Adipose tissue (tissue), 3 donors: ENCODE data around the gene MYO15B. TPM values are rescaled to one million over a fixed set of nuclear protein-coding genes. Genes with fewer than 3 reads are reported as not detected.

ENCODE experiments used
- H3K27ac ChIP-seq: one replicate; pipeline ENCODE4 v1.5.1; 2013; ENCODE audit warnings: low read depth, low read length
- WGBS, 3 donors: extraction: QIAGEN DNeasy Blood & Tissue Kit; methylation state at CpG; one replicate each; pipeline ENCODE4 v1.1.7; 2013; 5-methylcytosine and 5-hydroxymethylcytosine counted together
- polyA plus RNA-seq, 3 donors: library from polyadenylated mRNA; stranded (reverse); fragments of 200-250 nt; gene quantifications; one replicate each; pipeline ENCODE4 v1.2.3, GENCODE V29; 2013
- donor health status: healthy with polysubstance abuse.
- donor health status: Bipolar disorder and iron deficiency.
- donor health status: healthy.

MYO15B gene
- polyA plus RNA-seq, 3 donors = 33.4 to 309 (median 70.4) TPM

DNA sequence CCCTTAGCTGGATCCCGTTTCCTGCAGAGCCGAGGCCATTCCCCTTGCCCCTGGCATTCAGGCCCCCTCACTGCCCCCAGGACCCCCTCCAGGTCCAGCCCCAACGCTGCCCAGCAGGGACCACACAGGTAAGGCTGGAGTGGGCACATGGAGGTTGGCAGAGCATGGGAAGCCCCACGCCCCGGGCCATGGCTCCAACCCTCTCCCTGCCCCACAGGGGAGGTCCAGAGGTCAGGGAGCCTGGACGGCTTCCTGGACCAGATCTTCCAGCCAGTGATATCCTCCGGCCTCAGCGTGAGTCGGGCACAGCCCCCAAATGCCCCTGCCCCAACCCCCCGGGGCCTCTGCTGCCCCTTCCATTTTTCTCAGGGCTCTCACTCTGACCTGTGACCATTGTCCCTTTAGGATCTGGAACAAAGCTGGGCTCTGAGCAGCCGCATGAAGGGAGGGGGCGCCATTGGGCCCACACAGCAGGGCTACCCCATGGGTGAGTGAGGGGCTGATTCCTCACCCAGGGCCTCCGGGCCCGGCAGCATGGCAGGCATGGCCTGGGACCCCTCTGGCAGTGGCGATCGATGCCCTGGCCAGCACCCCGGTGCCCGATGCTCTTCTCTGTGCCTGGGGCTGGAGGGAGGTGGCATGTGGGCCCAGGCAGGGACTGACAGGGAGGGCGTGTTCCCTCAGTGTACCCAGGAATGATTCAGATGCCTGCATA lies 27.1 kb downstream of the MYO15B start:
- 87 to 89% (median 88%) methylated on average over 17 to 19 of the region's 19 CpGs for WGBS, 3 donors

DNA sequence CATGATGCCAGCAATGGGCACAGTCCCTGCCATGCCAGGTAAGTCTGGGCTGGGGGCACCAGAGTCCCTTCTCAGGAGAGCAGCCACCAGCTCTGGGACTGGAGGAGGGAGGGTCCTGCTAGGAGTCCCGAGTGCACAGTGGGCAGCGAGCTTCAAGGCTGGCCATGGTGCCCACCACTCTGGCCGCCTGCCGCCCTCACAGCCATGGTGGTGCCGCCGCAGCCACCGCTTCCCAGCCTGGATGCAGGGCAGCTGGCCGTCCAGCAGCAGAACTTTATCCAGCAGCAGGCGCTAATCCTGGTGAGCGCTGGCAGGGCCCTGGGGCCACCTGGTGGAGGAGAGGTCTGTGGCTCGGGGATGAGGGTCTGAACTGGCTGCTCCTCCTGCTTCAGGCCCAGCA lies 27.7 kb downstream of the MYO15B start:
- no peak overlapping the region for H3K27ac ChIP-seq
- 91 to 94% (median 94%) methylated on average over 10 to 11 of the region's 11 CpGs for WGBS, 3 donors

More for the DNA sequence above, 27.1 kb downstream of the MYO15B start:
- no peak overlapping the region for H3K27ac ChIP-seq

DNA sequence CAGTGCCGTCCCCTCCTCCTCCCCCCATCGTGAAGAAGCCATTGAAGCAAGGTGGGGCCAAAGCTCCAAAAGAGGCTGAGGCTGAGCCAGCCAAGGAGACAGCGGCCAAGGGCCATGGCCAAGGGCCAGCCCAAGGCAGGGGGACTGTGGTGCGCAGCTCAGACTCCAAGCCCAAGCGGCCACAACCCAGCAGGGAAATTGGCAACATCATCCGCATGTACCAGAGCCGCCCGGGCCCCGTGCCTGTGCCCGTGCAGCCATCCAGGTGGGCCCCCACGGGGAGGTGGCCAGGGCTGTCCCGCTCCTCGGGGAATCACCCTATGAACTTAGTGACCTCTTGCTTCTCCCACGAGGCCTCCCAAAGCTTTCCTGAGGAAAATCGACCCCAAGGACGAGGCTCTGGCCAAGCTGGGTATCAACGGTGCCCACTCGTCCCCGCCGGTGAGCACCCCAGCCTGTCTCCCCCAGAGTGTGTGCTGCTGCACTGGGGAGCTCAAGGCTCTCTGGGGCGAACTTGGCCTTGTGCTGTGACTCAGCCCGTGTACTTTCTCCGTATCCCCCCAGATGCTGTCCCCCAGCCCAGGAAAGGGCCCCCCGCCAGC lies 29.0 kb downstream of the MYO15B start:
- 90 to 94% (median 91%) methylated on average over 22 to 24 of the region's 24 CpGs for WGBS, 3 donors
- H3K27ac ChIP-seq = no peak overlapping the region

DNA sequence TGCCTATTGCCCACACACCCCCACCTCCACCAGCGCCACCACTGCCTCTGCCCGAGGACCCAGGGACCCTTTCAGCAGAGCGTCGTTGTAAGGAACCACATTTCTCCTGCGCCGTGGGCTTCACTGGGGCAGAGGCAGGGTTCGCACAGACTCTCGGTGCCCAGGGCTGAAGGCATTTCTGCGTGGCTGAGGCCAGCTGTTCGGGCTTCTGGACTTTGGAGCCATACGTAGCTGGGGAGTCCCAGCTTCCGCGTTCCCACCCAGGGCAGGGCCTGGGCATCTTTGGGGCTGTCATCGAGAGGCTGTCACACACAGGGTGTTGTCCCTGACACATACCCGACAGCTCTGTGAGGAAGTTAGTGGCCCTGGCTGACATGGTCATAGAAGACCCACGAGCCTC lies 29.6 kb downstream of the MYO15B start:
- 82 to 93% (median 92%) methylated on average over 16 of the region's 16 CpGs for WGBS, 3 donors
- H3K27ac ChIP-seq = no peak overlapping the region

DNA sequence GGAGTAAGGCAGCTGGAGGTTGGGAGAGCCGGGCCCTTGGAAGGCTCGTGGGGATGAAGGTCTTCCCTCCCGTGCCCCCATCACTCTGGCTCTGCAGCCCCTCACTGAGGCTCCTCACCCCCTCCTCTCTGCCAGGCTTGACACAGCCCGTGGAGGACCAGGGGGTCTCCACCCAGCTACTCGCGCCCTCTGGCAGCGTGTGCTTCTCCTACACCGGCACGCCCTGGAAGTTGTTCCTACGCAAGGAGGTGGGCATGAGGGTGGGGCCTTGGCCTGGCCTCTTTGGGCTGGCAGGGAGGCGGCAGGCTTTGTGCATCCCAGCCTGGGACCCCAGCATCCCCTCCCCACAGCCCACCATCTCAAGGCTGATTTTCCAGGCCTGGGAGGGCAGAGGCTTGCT lies 30.1 kb downstream of the MYO15B start:
- no peak overlapping the region for H3K27ac ChIP-seq
- 87 to 95% (median 94%) methylated on average over 10 to 11 of the region's 11 CpGs for WGBS, 3 donors

DNA sequence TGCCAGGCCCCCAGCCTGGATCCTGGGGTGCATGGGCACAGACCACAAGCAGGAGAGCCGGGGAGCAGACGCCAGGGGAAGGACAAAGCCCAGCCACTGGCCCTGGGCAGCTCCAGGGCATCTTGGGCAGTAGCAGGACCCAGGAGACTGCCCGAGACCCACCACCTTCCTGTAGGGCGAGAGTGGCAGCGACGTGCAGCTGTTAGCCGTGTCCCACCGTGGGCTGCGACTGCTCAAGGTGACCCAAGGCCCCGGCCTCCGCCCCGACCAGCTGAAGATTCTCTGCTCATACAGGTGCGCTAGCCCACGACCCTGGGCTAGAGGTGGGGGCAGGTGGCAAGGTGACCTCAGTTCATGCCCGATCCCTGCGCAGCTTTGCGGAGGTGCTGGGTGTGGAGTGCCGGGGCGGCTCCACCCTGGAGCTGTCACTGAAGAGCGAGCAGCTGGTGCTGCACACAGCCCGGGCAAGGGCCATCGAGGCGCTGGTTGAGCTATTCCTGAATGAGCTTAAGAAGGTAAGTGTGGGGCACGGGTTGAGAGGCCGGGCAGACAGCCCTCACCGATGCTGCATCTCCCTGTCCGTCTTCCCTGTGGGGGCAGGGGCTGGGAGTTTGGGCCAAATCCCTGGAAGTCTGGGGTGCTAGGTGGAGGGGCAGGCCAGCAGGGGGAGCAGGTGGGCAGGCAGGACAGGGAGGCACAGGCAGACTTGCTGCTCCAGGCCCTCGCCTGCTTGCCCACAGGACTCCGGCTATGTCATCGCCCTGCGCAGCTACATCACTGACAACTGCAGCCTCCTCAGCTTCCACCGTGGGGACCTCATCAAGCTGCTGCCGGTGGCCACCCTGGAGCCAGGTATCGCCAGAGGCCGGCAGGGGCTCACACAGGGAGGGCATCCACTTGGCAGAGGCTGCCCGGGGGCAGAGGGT lies 32.2 kb downstream of the MYO15B start:
- 73 to 86% (median 86%) methylated on average over 34 to 36 of the region's 36 CpGs for WGBS, 3 donors
- H3K27ac ChIP-seq = no peak overlapping the region

DNA sequence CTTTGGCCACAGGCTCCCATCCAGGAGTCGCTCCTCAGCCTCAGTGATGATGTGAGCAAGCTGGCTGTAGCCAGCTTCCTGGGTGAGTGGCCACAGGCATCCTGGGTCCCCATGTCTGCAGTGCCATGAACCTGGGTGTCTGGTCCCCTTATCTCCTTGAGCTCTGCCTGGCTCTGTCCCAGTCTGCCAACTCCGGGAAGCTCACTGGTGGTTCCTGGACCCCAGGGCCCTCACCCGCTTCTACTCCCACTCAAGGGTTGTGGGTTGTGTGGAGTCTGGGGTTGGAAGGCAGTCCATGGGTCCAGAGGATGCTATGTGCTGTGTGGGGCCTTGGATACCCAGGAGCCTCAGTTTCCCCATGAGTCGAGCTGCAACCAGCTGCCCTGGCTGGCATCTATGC lies 33.9 kb downstream of the MYO15B start:
- no peak overlapping the region for H3K27ac ChIP-seq
- 67 to 94% (median 92%) methylated on average over 4 of the region's 4 CpGs for WGBS, 3 donors

DNA sequence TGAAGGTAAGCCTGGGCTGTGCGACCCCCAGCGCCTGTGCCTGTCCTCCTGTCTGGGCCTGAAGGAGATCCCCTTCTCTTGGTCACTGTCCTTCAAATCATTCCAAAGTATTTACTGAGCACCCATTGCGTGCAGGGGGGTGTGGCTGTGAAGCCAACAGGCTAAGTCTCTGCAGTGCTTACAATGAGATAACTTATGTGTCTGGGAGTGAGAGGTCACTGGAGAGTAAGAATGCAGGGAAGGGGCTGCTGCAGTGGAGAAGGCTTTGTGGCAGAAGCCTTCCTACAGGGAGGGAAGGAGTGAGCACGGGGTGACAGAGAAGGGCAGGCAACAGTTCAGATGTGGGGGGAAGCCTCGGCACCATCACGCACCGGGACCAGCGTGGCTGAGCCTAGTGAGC lies 34.5 kb downstream of the MYO15B start:
- H3K27ac ChIP-seq = no peak overlapping the region
- 80 to 84% (median 81%) methylated on average over 8 of the region's 8 CpGs for WGBS, 3 donors

DNA sequence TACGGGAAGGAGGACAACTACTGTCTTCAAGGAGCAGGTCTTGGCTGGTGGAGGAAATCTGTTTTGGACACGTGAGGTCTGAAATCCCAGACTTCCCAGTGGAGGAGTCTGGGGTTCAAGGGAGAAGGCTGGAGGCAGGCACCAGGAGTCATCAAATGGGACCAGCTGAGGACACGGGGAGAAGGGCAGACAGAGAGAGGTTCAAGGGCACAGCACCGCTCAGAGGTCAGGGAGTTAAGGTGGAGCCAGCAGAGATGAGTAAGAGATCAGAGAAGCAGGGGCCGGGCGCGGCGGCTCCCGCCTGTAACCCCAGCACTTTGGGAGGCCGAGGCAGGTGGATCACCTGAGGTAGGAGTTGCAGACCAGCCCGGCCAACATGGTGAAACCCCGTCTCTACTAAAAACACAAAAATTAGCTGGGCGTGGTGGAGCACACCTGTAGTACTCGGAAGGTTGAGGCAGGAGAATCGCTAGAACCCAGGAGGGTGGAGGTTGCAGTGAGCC lies 35.2 kb downstream of the MYO15B start:
- WGBS, 3 donors = 77 to 94% (median 92%) methylated on average over 15 of the region's 15 CpGs
- no peak overlapping the region for H3K27ac ChIP-seq

DNA sequence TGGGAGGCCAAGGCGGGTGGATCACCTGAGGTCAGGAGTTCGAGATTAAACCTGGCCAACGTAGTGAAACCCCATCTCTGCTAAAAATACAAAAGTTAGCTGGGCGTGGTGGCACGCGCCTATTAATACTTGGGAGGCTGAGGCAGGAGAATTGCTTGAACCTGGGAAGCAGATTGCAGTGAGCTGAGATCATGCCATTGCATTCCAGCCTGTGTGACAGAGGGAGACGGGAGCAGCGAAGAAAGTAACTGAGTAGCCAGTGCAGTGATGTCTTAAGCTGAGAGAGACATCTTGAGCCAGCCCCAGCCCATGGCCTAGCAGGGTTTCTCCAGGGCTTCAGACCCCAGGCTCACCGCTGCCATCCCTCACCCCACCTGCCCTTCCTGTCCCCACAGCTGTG lies 35.8 kb downstream of the MYO15B start:
- 87 to 91% (median 89%) methylated on average over 9 of the region's 9 CpGs for WGBS, 3 donors
- H3K27ac ChIP-seq = no peak overlapping the region

DNA sequence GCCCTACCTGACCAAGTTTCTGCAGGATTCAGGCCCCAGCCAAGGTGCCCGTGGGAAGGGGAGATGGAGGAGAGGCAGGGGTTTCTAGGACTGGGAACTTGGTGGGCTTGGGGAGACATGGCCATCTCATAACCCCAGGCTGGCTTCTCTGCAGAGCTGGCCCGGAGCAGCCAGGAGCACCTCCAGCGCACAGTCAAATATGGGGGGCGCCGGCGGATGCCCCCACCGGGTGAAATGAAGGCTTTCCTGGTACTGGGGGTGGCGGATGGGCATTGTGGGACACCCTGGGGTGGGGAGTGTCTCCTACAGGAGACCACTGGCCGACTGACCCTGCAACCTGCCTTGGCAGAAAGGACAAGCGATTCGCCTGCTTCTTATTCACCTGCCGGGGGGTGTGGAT lies 36.4 kb downstream of the MYO15B start:
- WGBS, 3 donors = 87 to 93% (median 93%) methylated on average over 12 of the region's 12 CpGs
- no peak overlapping the region for H3K27ac ChIP-seq

DNA sequence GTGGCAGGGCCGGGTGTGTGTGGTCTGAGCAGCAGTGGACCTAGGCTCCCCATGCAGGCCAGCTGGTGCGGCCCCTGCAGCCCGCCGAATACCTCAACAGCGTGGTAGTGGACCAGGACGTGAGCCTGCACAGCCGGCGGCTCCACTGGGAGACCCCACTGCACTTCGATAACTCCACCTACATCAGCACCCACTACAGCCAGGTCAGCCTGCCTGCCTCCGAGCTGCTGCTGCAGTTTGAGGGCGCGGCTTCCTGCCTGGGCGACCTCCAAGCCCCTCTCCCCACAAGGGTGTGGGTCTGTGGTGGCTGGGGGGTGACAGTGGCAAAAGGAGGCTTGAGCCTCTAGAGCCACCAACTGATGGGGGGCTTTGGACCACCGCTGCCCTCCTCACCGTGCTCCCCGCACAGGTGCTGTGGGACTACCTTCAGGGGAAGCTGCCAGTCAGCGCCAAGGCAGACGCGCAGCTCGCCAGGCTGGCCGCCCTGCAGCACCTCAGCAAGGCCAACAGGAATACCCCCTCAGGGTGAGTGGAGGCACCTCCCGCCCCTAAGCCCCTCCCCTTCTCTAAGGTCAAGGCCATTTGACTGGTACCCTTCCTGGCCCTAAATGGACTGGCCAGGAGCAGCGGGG lies 37.2 kb downstream of the MYO15B start:
- WGBS, 3 donors = 87 to 91% (median 88%) methylated on average over 22 to 23 of the region's 23 CpGs
- no peak overlapping the region for H3K27ac ChIP-seq

DNA sequence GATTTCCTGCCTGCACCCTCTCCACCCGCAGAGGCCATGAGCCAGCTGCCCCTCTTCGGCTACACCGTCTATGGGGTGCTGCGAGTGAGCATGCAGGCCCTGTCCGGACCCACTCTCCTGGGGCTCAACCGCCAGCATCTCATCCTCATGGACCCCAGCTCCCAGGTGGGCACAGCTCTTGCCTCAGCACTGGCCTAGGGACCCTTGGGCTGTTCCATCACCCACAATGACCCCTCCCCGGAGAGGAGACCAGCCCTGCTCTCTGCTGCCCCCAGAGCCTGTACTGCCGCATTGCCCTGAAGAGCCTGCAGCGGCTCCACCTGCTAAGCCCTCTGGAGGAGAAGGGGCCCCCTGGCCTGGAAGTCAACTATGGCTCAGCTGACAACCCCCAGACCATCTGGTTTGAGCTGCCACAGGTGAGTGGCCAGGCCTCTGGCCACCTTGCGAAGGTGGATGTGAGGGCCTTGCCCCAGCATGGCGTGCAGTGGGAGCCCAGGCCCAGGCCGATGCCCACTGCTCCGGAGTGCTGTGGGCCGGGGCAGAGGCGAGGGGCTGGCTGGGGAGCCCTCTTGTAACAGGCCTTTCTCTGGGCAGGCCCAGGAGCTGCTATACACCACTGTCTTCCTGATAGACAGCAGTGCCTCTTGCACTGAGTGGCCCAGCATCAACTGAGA lies 38.4 kb downstream of the MYO15B start:
- WGBS, 3 donors = 80 to 86% (median 81%) methylated on average over 13 to 15 of the region's 15 CpGs
- H3K27ac ChIP-seq = no peak overlapping the region

DNA sequence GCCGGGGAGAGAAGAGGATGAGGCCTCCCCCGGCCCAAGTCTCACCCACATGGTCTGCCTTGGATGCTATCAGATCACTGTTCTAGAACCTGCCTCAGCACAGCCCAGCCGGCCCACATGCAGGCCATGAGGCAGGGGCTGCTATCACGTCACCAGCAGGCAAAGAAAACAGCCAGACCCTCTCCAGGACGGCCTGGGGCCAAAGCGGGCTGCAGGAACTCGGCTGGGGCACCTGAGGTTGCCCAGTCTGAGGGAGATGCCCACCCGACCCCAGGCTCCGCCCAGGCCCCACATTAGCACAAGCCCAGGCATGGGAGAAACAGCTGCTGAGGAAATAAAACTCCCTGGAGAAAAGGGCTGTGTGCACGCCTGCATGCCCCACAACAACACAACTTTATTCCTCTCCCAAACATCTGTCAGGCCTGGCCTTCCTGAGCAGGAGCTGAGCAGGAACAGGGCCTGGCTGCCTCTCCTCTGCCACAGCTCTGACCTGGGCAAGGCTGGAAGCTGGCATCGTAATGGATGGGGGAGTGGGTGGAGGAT lies 39.0 kb downstream of the MYO15B start:
- 76 to 83% (median 81%) methylated on average over 10 to 11 of the region's 11 CpGs for WGBS, 3 donors
- H3K27ac ChIP-seq = no peak overlapping the region

DNA sequence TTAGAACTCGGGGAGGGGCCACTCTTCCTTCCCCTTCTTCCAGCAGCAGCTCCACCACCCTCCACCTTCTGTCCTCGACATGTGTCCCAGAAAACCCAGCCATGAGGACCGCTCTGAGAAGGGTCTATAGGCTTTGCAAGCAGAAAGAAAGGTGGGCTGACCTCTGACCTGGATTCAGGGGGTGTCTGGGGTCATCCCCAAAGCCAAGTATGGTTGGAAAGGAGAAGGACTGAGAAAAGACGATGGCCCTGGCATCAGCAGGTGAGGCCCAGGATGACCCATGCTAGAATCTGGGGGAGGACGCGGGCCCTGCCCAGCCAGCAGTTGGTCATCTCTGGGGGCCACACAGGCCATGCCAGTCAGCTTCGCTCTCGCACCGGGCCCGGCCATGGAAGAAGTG lies 39.5 kb downstream of the MYO15B start:
- 91 to 98% (median 92%) methylated on average over 9 to 10 of the region's 10 CpGs for WGBS, 3 donors
- no peak overlapping the region for H3K27ac ChIP-seq

DNA sequence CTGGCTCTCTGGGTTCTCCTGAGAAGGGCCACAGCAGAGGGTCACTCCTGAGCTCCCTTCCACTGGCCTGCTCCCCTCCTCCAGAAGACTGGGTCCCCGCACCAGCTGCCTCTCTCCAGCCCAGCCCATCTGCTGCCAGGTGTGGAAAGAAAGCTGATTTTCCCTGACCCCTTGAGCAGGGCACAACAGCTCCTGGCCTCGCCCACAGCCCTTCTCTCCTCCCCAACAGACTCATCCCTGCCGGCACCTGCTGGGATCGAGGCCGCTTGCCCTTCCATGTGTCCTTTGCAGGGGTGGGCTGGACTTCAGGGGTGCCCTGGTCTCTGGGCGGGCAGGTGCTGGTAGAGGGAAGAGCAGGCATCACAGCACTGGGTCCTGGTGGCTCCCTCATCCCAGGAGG lies 40.8 kb downstream of the MYO15B start:
- WGBS, 3 donors = 84 to 89% (median 86%) methylated on average over 6 of the region's 6 CpGs
- H3K27ac ChIP-seq = no peak overlapping the region

DNA sequence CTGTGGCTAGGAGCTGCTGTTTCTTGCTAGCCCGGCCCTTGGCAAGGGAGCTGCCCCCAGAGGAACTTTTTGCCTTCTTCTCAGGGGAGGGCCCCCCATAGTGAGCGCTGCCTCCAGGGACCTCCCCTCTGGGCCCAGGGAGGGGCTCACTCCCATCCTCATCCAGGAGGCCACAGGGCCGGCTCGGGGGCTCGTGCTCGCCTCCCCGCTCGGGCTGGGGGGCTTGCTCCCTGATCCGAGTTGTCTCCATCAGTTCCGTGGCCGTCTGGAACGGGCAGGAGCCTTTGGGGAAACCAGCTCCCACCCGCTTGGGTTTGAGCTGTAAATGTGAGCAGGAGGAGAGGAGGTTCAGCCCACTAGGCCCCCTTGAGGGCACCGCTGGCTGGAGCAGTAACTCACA lies 41.6 kb downstream of the MYO15B start:
- WGBS, 3 donors = 72 to 86% (median 79%) methylated on average over 14 of the region's 14 CpGs
- H3K27ac ChIP-seq = no peak overlapping the region
